ENCODE data around the gene ZNF112.

ZNF112 gene

DNA sequence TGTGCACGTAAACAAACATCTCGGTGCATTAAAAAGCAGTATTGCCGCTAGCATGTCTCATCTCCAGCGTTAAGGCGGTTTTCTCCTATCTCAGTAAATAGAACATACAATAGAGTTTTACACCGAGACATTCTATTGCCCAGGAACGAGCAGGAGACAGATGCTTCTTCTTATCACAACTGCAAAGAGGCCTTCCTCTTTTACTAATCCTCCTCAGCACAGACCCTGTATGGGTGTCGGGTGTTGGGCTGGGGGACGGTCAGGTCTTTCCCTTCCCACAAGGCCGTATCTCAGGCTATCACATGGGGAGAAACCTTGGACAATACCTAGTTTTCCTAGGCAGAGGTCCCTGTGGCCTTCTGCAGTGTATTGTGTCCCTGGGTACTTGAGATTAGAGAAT, 75.6 kb downstream of the ZNF112 start:
- no peak for DNase-seq

DNA sequence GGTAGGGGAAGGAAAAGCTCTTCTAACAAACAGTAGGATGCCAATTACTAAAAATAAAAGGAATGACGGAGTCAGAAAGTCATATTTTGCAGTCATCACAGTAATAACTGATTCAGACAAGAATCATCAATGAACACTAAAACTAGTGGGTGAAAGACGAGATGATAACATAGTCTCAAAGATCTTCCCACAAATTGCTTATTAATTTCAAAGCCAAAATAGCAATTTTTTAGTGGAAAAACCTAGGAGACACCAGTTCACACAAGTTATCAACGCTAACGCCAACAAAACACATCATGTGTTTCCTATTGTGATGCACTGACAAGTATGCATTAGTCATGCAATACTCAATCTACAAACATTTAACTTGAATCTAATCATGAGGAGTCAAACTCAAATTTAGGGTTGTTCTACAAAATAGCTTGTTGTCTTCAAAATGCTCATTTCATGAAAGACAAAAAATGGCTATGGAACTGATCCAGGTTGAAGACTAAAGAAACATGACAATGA, 78.2 kb downstream of the ZNF112 start:
- DNase-seq, result no peak

DNA sequence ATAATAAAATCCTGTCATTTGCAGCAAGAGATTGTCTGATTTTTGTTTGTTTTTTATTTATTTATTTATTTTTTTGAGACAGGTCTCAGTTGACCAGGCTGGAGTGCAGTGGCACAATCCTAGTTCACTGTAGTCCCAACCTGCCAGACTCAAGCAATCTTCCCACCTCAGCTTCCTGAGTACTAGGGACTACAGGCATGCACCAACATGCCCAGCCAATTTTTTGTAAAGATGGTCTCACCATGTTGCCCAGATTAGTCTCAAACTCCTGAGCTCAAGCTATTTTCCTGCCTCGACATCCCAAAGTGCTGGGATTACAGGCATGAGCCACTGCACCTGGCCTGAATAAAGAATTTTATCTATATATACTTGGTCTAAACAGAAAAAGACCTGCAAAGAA, 79.1 kb downstream of the ZNF112 start:
- no peak for DNase-seq

All from GDM1 (cell line).